Measurements from ENCODE around the gene COA1.

GRCh38 chr7:43632746-43633145 lies 96.6 kb downstream of the COA1 start:
- TF ChIP-seq, protein P1, sequence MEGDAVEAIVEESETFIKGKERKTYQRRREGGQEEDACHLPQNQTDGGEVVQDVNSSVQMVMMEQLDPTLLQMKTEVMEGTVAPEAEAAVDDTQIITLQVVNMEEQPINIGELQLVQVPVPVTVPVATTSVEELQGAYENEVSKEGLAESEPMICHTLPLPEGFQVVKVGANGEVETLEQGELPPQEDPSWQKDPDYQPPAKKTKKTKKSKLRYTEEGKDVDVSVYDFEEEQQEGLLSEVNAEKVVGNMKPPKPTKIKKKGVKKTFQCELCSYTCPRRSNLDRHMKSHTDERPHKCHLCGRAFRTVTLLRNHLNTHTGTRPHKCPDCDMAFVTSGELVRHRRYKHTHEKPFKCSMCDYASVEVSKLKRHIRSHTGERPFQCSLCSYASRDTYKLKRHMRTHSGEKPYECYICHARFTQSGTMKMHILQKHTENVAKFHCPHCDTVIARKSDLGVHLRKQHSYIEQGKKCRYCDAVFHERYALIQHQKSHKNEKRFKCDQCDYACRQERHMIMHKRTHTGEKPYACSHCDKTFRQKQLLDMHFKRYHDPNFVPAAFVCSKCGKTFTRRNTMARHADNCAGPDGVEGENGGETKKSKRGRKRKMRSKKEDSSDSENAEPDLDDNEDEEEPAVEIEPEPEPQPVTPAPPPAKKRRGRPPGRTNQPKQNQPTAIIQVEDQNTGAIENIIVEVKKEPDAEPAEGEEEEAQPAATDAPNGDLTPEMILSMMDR (IDR thresholded peaks at IDR 0.05): no peak
- TF ChIP-seq POLR2AphosphoS5 (IDR thresholded peaks at IDR 0.05): no peak

All from prostate gland (tissue), 2 donors.